K562 (cell line): Measurements from ENCODE around the gene TOX3. TPM values are rescaled to one million over a fixed set of nuclear protein-coding genes. Genes with fewer than 3 reads are reported as not detected.

Experiments
- ATAC-seq: fragments of 200-7000 bp; cut with Tn5 transposase; 3 replicates; pipeline ENCODE4 v1.9.1; 2020; ENCODE audit warnings: moderate library complexity
- BruUV-seq: library from RNA; stranded (reverse); fragments of 400-500 nt; replicated peaks from 2 replicates; lab custom pipeline; 2021; lab: Mats Ljungman, UMichigan
- CTCF ChIA-PET: fragments of 300-600 bp; formaldehyde crosslinking; extraction: SDS; loops from one replicate; lab custom pipeline; 2021; ENCODE audit warnings: low intra/inter-chr PET ratio; lab: Yijun Ruan, JAX
- POLR2A ChIA-PET: fragments of 300-600, 350-650 bp; sonication (Branson Sonifier 250); formaldehyde crosslinking; extraction: SDS; loops from one replicate; lab custom pipeline; 2021; ENCODE audit warnings: antibody characterized with exemption, inconsistent platforms; lab: Yijun Ruan, JAX
- DNase-seq, 4 experiments: peaks; one replicate each; pipeline versions ENCODE4 v3.0.0 to v3.0.0-alpha.2; 2011 to 2018; ENCODE audit warnings: low spot score in 3 of 4, mixed read lengths in 3 of 4; ENCODE audit errors: extremely low read depth in 1 of 4
- FAIRE-seq: peaks from 2 replicates; lab custom pipeline; 2011; peaks lifted over from hg19 to GRCh38; lab: Jason Lieb, UNC
- H2AFZ ChIP-seq: 2 replicates; pipeline ENCODE4 v1.6.0; 2011; ENCODE audit warnings: low read depth, low read length, control low read depth, inconsistent platforms
- H3K27ac ChIP-seq: fragments of 200-600 bp; 3 replicates; pipeline ENCODE4 v1.8.0; 2011; ENCODE audit warnings: low read depth, mild to moderate bottlenecking, control low read depth, inconsistent platforms, low read length, moderate library complexity, mixed read lengths; ENCODE audit errors: extremely low read depth
- H3K27me3 ChIP-seq, 2 experiments: fragments of 300-600 bp in 1 of 2; 2 replicates in 1 of 2; 3 replicates in 1 of 2; pipeline versions ENCODE4 v1.6.0 to v1.8.0; 2011; ENCODE audit warnings: inconsistent platforms in 2 of 2, low read length in 2 of 2, mild to moderate bottlenecking in 1 of 2, mixed read lengths in 1 of 2, moderate library complexity in 1 of 2; ENCODE audit not compliant: control insufficient read depth in 2 of 2, insufficient read depth in 2 of 2
- H3K36me3 ChIP-seq: fragments of 300-600 bp; 3 replicates; pipeline ENCODE4 v1.8.0; 2011; ENCODE audit warnings: mild to moderate bottlenecking, low read length, inconsistent platforms; ENCODE audit not compliant: control insufficient read depth, insufficient read depth
- H3K4me1 ChIP-seq, 2 experiments: fragments of 200-600 bp in 1 of 2; replicated peaks in 1 of 2; 2 replicates in 1 of 2; 3 replicates in 1 of 2; pipeline versions ENCODE4 v1.5.1 to v1.8.0; 2011; ENCODE audit warnings: inconsistent platforms in 2 of 2, low read length in 2 of 2, mild to moderate bottlenecking in 1 of 2, mixed read lengths in 1 of 2, moderate library complexity in 1 of 2; ENCODE audit not compliant: control insufficient read depth in 2 of 2, insufficient read depth in 2 of 2
- H3K4me2 ChIP-seq: 2 replicates; pipeline ENCODE4 v1.6.1; 2011; ENCODE audit warnings: low read length, control low read depth, inconsistent platforms, mixed read lengths; ENCODE audit not compliant: insufficient read depth
- H3K4me3 ChIP-seq: fragments of 200-600 bp; sonication (generic), shearing (Covaris generic); 2 replicates; pipeline ENCODE4 v1.5.1; 2016; ENCODE audit warnings: control low read depth, inconsistent platforms
- H3K79me2 ChIP-seq: fragments of 200-600 bp; 3 replicates; pipeline ENCODE4 v1.8.0; 2011; ENCODE audit warnings: low read length, inconsistent platforms; ENCODE audit not compliant: control insufficient read depth, insufficient read depth
- H3K9ac ChIP-seq, 2 experiments: 2 replicates each; pipeline versions ENCODE4 v1.6.0 to v1.6.1; 2011; ENCODE audit warnings: low read depth in 2 of 2, low read length in 2 of 2, control low read depth in 1 of 2, inconsistent platforms in 1 of 2, mild to moderate bottlenecking in 1 of 2, mixed read lengths in 1 of 2; ENCODE audit not compliant: insufficient read depth in 1 of 2
- H3K9me1 ChIP-seq: one replicate; pipeline ENCODE4 v1.6.0; 2011; ENCODE audit warnings: inconsistent platforms, mild to moderate bottlenecking, low read length, moderate library complexity; ENCODE audit not compliant: control insufficient read depth, insufficient read depth
- H3K9me3 ChIP-seq: replicated peaks from 2 replicates; pipeline ENCODE4 v1.5.1; 2011; ENCODE audit warnings: low read depth, low read length, inconsistent platforms; ENCODE audit not compliant: control insufficient read depth, insufficient read depth
- H4K20me1 ChIP-seq: replicated peaks from 2 replicates; pipeline ENCODE4 v1.6.1; 2011; ENCODE audit warnings: low read length, inconsistent platforms, mixed read lengths; ENCODE audit not compliant: control insufficient read depth, insufficient read depth
- ADNP ChIP-seq: fragments of 200-800 bp; sonication (Bioruptor generic); IDR thresholded peaks from 2 replicates; pipeline ENCODE4 v1.6.1; 2016; ENCODE audit warnings: missing genetic modification characterization, missing compliant biosample characterization
- ATF1 ChIP-seq, 2 experiments: fragments of 450-650 bp in 1 of 2; IDR thresholded peaks; 2 replicates each; pipeline ENCODE4 v1.6.1; 2016; ENCODE audit warnings: missing compliant biosample characterization in 1 of 2, missing genetic modification characterization in 1 of 2
- GATA2 ChIP-seq: sonication (generic); formaldehyde crosslinking; IDR thresholded peaks from 2 replicates; pipeline ENCODE4 v1.4.0; 2020; ENCODE audit warnings: mild to moderate bottlenecking, missing genetic modification reagents
- HSF4 ChIP-seq: fragments of 250-450 bp; sonication (Bioruptor Pico); IDR thresholded peaks from 2 replicates; pipeline ENCODE4 v2.1.2; 2022; ENCODE audit warnings: mild to moderate bottlenecking, moderate library complexity, borderline replicate concordance
- RBM39 ChIP-seq: fragments of 200-400 bp; formaldehyde crosslinking; optimal IDR thresholded peaks from 2 replicates; pipeline ENCODE3; 2018; ENCODE audit warnings: low read depth, low read length
- ZNF175 ChIP-seq: fragments of 200-800 bp; sonication (Bioruptor generic); IDR thresholded peaks from 2 replicates; pipeline ENCODE4 v1.6.1; 2016; ENCODE audit warnings: low read depth, mild to moderate bottlenecking, missing genetic modification characterization, missing compliant biosample characterization
- ZNF79 ChIP-seq: fragments of 250-450 bp; sonication (Bioruptor Pico); IDR thresholded peaks from 2 replicates; pipeline ENCODE4 v1.4.0; 2020; ENCODE audit warnings: low read depth, mild to moderate bottlenecking, moderate library complexity
- WGBS: fragments of 100-300 bp; shearing (Covaris generic); methylation state at CpG from one replicate; pipeline ENCODE4 v1.1.6; 2016; ENCODE audit warnings: low coverage, mixed read lengths; ENCODE audit not compliant: insufficient coverage; ENCODE audit errors: missing lambda C conversion rate; 5-methylcytosine and 5-hydroxymethylcytosine counted together
- in situ Hi-C: fragments of 300-500 bp; cut with MboI; formaldehyde crosslinking; loops from 4 replicates; pipeline ENCODE4 v1.15.0; 2018; ENCODE audit warnings: inconsistent platforms, mixed read lengths
- intact Hi-C: fragments of 100-400 bp; cut with micrococcal nuclease; formaldehyde crosslinking; loops from 2 replicates; pipeline ENCODE4 v1.14.2; 2022
- polyA plus RNA-seq, 8 experiments: library from polyadenylated mRNA; depleted of rRNA in 4 of 8; stranded (reverse) in 5 of 8; unstranded in 3 of 8; fragments of >200 nt; fragmentation: Nextera tagmentation in 2 of 8; fragmentation: Illumina TruSeq in 1 of 8; extraction: Ambion mirVana in 2 of 8; extraction: Trizol in 1 of 8; gene quantifications; 2 replicates each; pipeline versions ENCODE4 v1.2.1 to v1.2.3, GENCODE V29; 2011 to 2014; ENCODE audit warnings: inconsistent platforms in 1 of 8, missing spikeins in 1 of 8
- total RNA-seq, 7 experiments: library from RNA; depleted of rRNA in 6 of 7; stranded (reverse); fragments of >200 nt in 6 of 7; fragmentation: Illumina TruSeq in 2 of 7; extraction: Trizol in 2 of 7; gene quantifications; 2 replicates each; pipeline versions ENCODE4 v1.2.1 to v1.2.3, GENCODE V29; 2011 to 2021; ENCODE audit warnings: low replicate concordance in 1 of 7
- TF ChIP-seq, protein P1 (sequence below), 3 experiments: IDR thresholded peaks in 2 of 3; conservative IDR thresholded peaks in 1 of 3; 2 replicates each; pipeline ENCODE4 v1.5.1; 2011 to 2012; ENCODE audit warnings: low read length in 3 of 3, mild to moderate bottlenecking in 3 of 3, control low read depth in 2 of 3, improper control_type of control experiment in 1 of 3, inconsistent platforms in 1 of 3, low read depth in 1 of 3, mixed read lengths in 1 of 3, moderate library complexity in 1 of 3; ENCODE audit not compliant: insufficient read depth in 2 of 3
- TF ChIP-seq, protein P2 (sequence below), 2 experiments: fragments of 450-650 bp in 1 of 2; sonication (generic) in 1 of 2; formaldehyde crosslinking; conservative IDR thresholded peaks; 2 replicates each; pipeline versions ENCODE4 v1.4.0 to v1.8.1; 2020 to 2022; ENCODE audit warnings: mild to moderate bottlenecking in 1 of 2, missing genetic modification reagents in 1 of 2
- TF ChIP-seq, protein P3 (sequence below): sonication (generic); formaldehyde crosslinking; IDR thresholded peaks from 2 replicates; pipeline ENCODE4 v1.8.0; 2022; ENCODE audit warnings: mild to moderate bottlenecking, missing genetic modification reagents
- TF ChIP-seq, protein P4 (sequence below), 2 experiments: IDR thresholded peaks in 1 of 2; conservative IDR thresholded peaks in 1 of 2; 2 replicates each; pipeline ENCODE4 v1.6.1; 2016; ENCODE audit warnings: low read depth in 2 of 2, mild to moderate bottlenecking in 1 of 2, missing compliant biosample characterization in 1 of 2, missing genetic modification characterization in 1 of 2, moderate library complexity in 1 of 2

Gene TOX3
- total and polyA plus RNA-seq, 9 of the 15 experiments (the other 6 are each of a cell fraction or from before 2014, with no cell fraction given), result not detected

DNA sequence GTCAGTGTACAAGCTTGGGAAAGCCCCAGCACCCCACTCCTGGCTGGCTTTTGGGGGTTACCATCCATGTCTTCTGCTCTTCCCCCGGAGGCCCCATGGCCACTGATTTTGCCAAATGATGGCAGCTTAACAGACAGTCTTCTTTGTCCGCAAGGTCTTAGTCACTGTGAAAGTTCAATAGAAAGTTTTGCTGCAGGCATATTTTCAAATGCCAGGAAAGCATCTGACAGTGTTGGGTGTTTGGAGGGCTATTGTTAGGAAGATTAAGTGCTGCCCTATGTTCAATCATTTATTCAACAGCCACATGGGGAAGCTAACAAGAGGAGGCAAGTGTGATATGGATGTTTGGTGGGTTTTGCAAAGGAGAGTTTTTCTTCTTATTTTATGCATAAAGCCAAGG lies 122.4 kb downstream of the TOX3 start (continued):
- no peak for TF ChIP-seq ZNF175
- TF ChIP-seq, protein P1, sequence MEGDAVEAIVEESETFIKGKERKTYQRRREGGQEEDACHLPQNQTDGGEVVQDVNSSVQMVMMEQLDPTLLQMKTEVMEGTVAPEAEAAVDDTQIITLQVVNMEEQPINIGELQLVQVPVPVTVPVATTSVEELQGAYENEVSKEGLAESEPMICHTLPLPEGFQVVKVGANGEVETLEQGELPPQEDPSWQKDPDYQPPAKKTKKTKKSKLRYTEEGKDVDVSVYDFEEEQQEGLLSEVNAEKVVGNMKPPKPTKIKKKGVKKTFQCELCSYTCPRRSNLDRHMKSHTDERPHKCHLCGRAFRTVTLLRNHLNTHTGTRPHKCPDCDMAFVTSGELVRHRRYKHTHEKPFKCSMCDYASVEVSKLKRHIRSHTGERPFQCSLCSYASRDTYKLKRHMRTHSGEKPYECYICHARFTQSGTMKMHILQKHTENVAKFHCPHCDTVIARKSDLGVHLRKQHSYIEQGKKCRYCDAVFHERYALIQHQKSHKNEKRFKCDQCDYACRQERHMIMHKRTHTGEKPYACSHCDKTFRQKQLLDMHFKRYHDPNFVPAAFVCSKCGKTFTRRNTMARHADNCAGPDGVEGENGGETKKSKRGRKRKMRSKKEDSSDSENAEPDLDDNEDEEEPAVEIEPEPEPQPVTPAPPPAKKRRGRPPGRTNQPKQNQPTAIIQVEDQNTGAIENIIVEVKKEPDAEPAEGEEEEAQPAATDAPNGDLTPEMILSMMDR (IDR thresholded peaks at IDR 0.05 in 2 of 3, conservative IDR thresholded peaks at IDR 0.05 in 1 of 3; ENCODE audit: insufficient read depth in 2 of 3, low read depth in 1 of 3, low read length in 3 of 3), result no peak
- no peak for TF ChIP-seq ATF1 (CRISPR knock-in tag; IDR thresholded peaks at IDR 0.05)
- no peak for TF ChIP-seq ATF1 (tag; IDR thresholded peaks at IDR 0.05)
- no peak for TF ChIP-seq ZNF79 (CRISPR knock-in tag)
- TF ChIP-seq HSF4, result no peak
- TF ChIP-seq ADNP (tag), result no peak
- TF ChIP-seq GATA2 (CRISPR knock-in tag), result no peak
- TF ChIP-seq, protein P2, sequence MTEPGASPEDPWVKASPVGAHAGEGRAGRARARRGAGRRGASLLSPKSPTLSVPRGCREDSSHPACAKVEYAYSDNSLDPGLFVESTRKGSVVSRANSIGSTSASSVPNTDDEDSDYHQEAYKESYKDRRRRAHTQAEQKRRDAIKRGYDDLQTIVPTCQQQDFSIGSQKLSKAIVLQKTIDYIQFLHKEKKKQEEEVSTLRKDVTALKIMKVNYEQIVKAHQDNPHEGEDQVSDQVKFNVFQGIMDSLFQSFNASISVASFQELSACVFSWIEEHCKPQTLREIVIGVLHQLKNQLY (CRISPR knock-in tag; conservative IDR thresholded peaks at IDR 0.05), result no peak

DNA sequence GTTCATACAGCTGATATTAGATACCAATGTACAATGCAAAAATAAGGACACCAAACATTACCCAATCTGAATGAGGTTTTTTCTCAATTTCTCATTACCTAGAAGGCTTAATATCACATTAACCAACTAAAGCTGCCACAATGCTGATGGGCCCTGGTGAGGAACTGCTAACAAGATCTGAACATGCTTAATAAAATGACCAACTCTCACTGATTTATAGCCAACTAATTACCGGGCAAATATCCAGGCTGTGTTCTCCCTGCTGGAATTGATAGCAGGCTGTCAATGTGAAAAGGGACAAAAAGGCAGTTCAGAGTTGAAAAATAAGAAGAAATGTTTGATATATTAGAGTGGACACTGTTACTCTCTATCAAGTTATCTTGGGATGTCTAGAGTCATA lies 124.6 kb downstream of the TOX3 start:
- FAIRE-seq, result no peak
- Histone ChIP-seq H3K79me2 (no peaks in the 10 kb centered on the region), H3K27me3 (no peaks in the 10 kb centered on the region), H4K20me1 (no peaks in the 10 kb centered on the region), H3K9me1 (no peaks in the 10 kb centered on the region), H3K4me2 (no peak overlapping the region), H3K9ac (no peak overlapping the region), H3K9me3 (no peaks in the 10 kb centered on the region), H3K27ac (no peak overlapping the region), H3K36me3 (no peaks in the 10 kb centered on the region), H3K4me1 (no peaks in the 10 kb centered on the region), H3K4me3 (no peak overlapping the region), H2AFZ (no peak overlapping the region)
- intact Hi-C loops (no loop called here), in situ Hi-C loops (no loop called here)
- 5% methylated on average over 1 of the region's 1 CpG for WGBS
- CTCF ChIA-PET, result no interaction called here
- POLR2A ChIA-PET, result no interaction called here
- no peak for ATAC-seq
- no TSS peak for BruUV-seq
- DNase-seq, result no peak
- TF ChIP-seq, protein P3, sequence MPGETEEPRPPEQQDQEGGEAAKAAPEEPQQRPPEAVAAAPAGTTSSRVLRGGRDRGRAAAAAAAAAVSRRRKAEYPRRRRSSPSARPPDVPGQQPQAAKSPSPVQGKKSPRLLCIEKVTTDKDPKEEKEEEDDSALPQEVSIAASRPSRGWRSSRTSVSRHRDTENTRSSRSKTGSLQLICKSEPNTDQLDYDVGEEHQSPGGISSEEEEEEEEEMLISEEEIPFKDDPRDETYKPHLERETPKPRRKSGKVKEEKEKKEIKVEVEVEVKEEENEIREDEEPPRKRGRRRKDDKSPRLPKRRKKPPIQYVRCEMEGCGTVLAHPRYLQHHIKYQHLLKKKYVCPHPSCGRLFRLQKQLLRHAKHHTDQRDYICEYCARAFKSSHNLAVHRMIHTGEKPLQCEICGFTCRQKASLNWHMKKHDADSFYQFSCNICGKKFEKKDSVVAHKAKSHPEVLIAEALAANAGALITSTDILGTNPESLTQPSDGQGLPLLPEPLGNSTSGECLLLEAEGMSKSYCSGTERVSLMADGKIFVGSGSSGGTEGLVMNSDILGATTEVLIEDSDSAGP, result no peak
- TF ChIP-seq RBM39, result no peak
- TF ChIP-seq, protein P4, sequence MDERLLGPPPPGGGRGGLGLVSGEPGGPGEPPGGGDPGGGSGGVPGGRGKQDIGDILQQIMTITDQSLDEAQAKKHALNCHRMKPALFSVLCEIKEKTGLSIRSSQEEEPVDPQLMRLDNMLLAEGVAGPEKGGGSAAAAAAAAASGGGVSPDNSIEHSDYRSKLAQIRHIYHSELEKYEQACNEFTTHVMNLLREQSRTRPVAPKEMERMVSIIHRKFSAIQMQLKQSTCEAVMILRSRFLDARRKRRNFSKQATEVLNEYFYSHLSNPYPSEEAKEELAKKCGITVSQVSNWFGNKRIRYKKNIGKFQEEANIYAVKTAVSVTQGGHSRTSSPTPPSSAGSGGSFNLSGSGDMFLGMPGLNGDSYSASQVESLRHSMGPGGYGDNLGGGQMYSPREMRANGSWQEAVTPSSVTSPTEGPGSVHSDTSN (CRISPR knock-in tag; IDR thresholded peaks at IDR 0.05; ENCODE audit: low read depth), result no peak
- TF ChIP-seq, protein P4 (tag; conservative IDR thresholded peaks at IDR 0.05; ENCODE audit: low read depth), result no peak
